Effector memory CD4-positive, alpha-beta T cell (primary cell): ENCODE results near the gene CYP46A1.

Source experiments
- DNase-seq, 3 donors: peaks; one replicate each; pipeline ENCODE4 v3.0.0-alpha.2; 2020
- H3K27ac ChIP-seq: 2 replicates; pipeline ENCODE4 v1.7.0; 2013; ENCODE audit warnings: mild to moderate bottlenecking, low read length, moderate library complexity; ENCODE audit not compliant: insufficient read depth, poor library complexity, severe bottlenecking
- H3K27me3 ChIP-seq: replicated peaks from 2 replicates; pipeline ENCODE4 v1.7.0; 2013; ENCODE audit warnings: mild to moderate bottlenecking, low read length; ENCODE audit not compliant: insufficient read depth, control insufficient read depth, poor library complexity, severe bottlenecking
- H3K36me3 ChIP-seq: 2 replicates; pipeline ENCODE4 v1.7.0; 2013; ENCODE audit warnings: mild to moderate bottlenecking, low read length, moderate library complexity; ENCODE audit not compliant: control insufficient read depth, insufficient read depth
- H3K4me1 ChIP-seq: 2 replicates; pipeline ENCODE4 v1.7.0; 2013; ENCODE audit warnings: low read length, mild to moderate bottlenecking; ENCODE audit not compliant: control insufficient read depth, insufficient read depth, poor library complexity, severe bottlenecking
- H3K4me3 ChIP-seq: 2 replicates; pipeline ENCODE4 v1.7.0; 2013; ENCODE audit warnings: low read length, low read depth, mild to moderate bottlenecking; ENCODE audit not compliant: insufficient read depth, poor library complexity, severe bottlenecking
- H3K9me3 ChIP-seq: 2 replicates; pipeline ENCODE4 v1.7.0; 2013; ENCODE audit warnings: mild to moderate bottlenecking, low read length, moderate library complexity; ENCODE audit not compliant: control insufficient read depth

CYP46A1 gene

GRCh38 chr14:99733540-99734405, 49.7 kb downstream of the CYP46A1 start:
- no peaks in the 10 kb centered on the region for H3K9me3 ChIP-seq
- no peak overlapping the region for H3K27ac ChIP-seq
- H3K27me3 ChIP-seq, result peaks cover 26% of the 10 kb centered on the region
- no peak overlapping the region for H3K4me3 ChIP-seq
- no peaks in the 10 kb centered on the region for H3K36me3 ChIP-seq
- DNase-seq, result no peak
- no peaks in the 10 kb centered on the region for H3K4me1 ChIP-seq

- Histone ChIP-seq H3K36me3 (no peaks in the 10 kb centered on the region), H3K9me3 (no peaks in the 10 kb centered on the region), H3K27ac (no peak overlapping the region), H3K4me1 (no peaks in the 10 kb centered on the region), H3K27me3 (peaks cover 27% of the 10 kb centered on the region), H3K4me3 (no peak overlapping the region)
- DNase-seq, result no peak
Measured at GRCh38 chr14:99734406-99735051, 50.4 kb downstream of the CYP46A1 start.

GRCh38 chr14:99735189-99736135, 51.4 kb downstream of the CYP46A1 start:
- H3K4me3 ChIP-seq, result no peak overlapping the region
- H3K4me1 ChIP-seq, result no peaks in the 10 kb centered on the region
- H3K36me3 ChIP-seq, result no peaks in the 10 kb centered on the region
- H3K27ac ChIP-seq, result no peak overlapping the region
- no peaks in the 10 kb centered on the region for H3K9me3 ChIP-seq
- DNase-seq, result no peak
- H3K27me3 ChIP-seq, result peaks cover 26% of the 10 kb centered on the region

GRCh38 chr14:99736603-99737371, 52.7 kb downstream of the CYP46A1 start:
- no peaks in the 10 kb centered on the region for H3K36me3 ChIP-seq
- H3K4me1 ChIP-seq, result no peaks in the 10 kb centered on the region
- H3K9me3 ChIP-seq, result no peaks in the 10 kb centered on the region
- no peak for DNase-seq
- no peak overlapping the region for H3K27ac ChIP-seq
- peaks cover 23% of the 10 kb centered on the region for H3K27me3 ChIP-seq
- H3K4me3 ChIP-seq, result no peak overlapping the region

GRCh38 chr14:99737451-99737951, 53.4 kb downstream of the CYP46A1 start:
- Histone ChIP-seq H3K4me1 (no peaks in the 10 kb centered on the region), H3K27ac (no peak overlapping the region), H3K27me3 (peaks cover 19% of the 10 kb centered on the region), H3K36me3 (no peaks in the 10 kb centered on the region), H3K9me3 (no peaks in the 10 kb centered on the region), H3K4me3 (no peak overlapping the region)
- no peak for DNase-seq

- Histone ChIP-seq H3K27me3 (peaks cover 18% of the 10 kb centered on the region), H3K27ac (no peak overlapping the region), H3K4me1 (no peaks in the 10 kb centered on the region), H3K36me3 (no peaks in the 10 kb centered on the region), H3K9me3 (no peaks in the 10 kb centered on the region), H3K4me3 (no peak overlapping the region)
- DNase-seq, result no peak
Measured at GRCh38 chr14:99737956-99738667, 54.0 kb downstream of the CYP46A1 start.

- Histone ChIP-seq H3K36me3 (no peaks in the 10 kb centered on the region), H3K27me3 (peaks cover 18% of the 10 kb centered on the region), H3K4me1 (no peaks in the 10 kb centered on the region), H3K27ac (no peak overlapping the region), H3K9me3 (no peaks in the 10 kb centered on the region), H3K4me3 (no peak overlapping the region)
- DNase-seq, result no peak
Measured at GRCh38 chr14:99740411-99740810, 56.3 kb downstream of the CYP46A1 start.

GRCh38 chr14:99741227-99741976, 57.3 kb downstream of the CYP46A1 start:
- Histone ChIP-seq H3K27me3 (peaks cover 18% of the 10 kb centered on the region), H3K4me3 (no peak overlapping the region), H3K36me3 (no peaks in the 10 kb centered on the region), H3K4me1 (peaks cover 3% of the 10 kb centered on the region), H3K27ac (no peak overlapping the region), H3K9me3 (no peaks in the 10 kb centered on the region)
- DNase-seq, result no peak
